Stomach smooth muscle (tissue), 2 donors: ENCODE measurements around the gene NR2F2.

Experiments
- H3K27ac ChIP-seq: one replicate; pipeline ENCODE4 v1.7.0; 2013; ENCODE audit warnings: mild to moderate bottlenecking, low read length, inconsistent platforms
- H3K27me3 ChIP-seq, 2 donors: one replicate each; pipeline ENCODE4 v1.7.0; 2013; ENCODE audit warnings: low read length in 2 of 2; ENCODE audit not compliant: insufficient read depth in 2 of 2, control insufficient read depth in 1 of 2
- H3K36me3 ChIP-seq, 2 donors: one replicate each; pipeline ENCODE4 v1.7.0; 2013; ENCODE audit warnings: low read length in 2 of 2; ENCODE audit not compliant: control insufficient read depth in 2 of 2, insufficient read depth in 2 of 2
- H3K4me1 ChIP-seq: one replicate; pipeline ENCODE4 v1.7.0; 2013; ENCODE audit warnings: low read length; ENCODE audit not compliant: control insufficient read depth, insufficient read depth
- H3K4me3 ChIP-seq, 2 donors: one replicate each; pipeline ENCODE4 v1.7.0; 2013; ENCODE audit warnings: low read length in 2 of 2
- H3K9ac ChIP-seq, 2 donors: one replicate each; pipeline ENCODE4 v1.7.0; 2013; ENCODE audit warnings: low read length in 2 of 2, mild to moderate bottlenecking in 1 of 2
- H3K9me3 ChIP-seq, 2 donors: one replicate each; pipeline ENCODE4 v1.7.0; 2013; ENCODE audit warnings: low read length in 2 of 2; ENCODE audit not compliant: control insufficient read depth in 2 of 2
- donor health status: healthy.
- donor health status: Pancreatic carcinoma.

The NR2F2 gene

DNA sequence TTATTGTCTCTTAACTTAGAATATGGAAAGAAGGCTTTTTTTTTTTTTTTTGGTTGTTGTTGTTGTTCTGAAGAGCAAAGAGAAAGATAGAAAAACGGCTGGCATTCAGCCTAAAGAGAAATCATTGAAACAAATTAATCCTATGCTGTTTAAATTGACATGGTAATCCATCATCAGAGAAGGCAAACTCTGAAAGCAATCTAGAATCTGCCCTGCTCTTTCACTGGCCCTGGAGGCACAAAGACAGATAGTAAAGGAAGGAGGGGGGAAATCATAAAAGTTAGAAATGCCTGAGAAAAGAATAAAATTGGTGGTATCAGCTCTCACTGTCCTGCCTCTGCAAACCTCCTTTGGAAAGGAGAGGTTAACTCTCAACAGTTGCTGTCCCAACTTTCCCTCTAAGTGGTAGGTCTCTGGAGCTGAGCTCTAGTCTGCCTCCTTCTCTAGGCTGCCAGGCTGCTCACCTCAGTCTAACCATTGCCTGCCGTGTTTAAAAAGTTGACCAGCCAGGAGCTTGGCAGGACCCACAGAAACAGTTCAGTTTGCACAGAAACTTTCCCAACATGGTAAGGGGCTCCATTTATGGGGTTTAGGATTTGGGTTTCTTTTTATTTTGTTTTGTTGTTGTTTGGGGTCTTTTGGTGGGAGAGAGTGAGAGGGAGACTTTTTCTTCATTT, 13.4 kb upstream of the NR2F2 start:
- Histone ChIP-seq H3K27me3 (no peaks in the 10 kb centered on the region), H3K9ac (peak overlapping the region; percentile 45 to 63)

DNA sequence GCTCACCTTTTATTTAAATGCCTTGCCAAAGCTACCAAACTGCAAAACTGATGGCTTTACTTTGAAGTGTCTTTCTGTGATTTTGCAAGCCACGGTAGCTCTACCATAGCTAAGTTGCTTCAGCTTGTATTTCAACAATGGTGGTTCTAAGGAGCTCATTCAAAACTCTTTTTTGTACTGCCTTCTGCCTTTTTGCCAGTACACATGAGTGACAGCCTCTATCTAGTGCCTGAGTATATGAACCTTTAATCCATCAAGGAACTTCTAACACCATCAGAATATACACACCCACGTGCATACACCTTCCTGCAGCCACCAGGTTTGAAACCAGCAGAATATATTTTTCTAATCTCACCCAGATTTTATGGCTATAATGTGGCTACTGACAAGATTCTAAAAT, 10.4 kb upstream of the NR2F2 start:
- Histone ChIP-seq H3K9ac (peak overlapping the region; percentile 42 to 55), H3K4me3 (peak overlapping the region; percentile 41 to 97), H3K4me1 (peaks cover 39% of the 10 kb centered on the region), H3K36me3 (no peaks in the 10 kb centered on the region), H3K27ac (peak overlapping the region; percentile 31), H3K9me3 (no peaks in the 10 kb centered on the region), H3K27me3 (no peaks in the 10 kb centered on the region)

More for the DNA sequence above, 13.4 kb upstream of the NR2F2 start:
- no peaks in the 10 kb centered on the region for H3K36me3 ChIP-seq
- peak overlapping the region; percentile 65 for H3K27ac ChIP-seq
- no peaks in the 10 kb centered on the region for H3K9me3 ChIP-seq
- H3K4me1 ChIP-seq = peaks cover 16% of the 10 kb centered on the region
- H3K4me3 ChIP-seq = peak overlapping the region; percentile 0 to 52

DNA sequence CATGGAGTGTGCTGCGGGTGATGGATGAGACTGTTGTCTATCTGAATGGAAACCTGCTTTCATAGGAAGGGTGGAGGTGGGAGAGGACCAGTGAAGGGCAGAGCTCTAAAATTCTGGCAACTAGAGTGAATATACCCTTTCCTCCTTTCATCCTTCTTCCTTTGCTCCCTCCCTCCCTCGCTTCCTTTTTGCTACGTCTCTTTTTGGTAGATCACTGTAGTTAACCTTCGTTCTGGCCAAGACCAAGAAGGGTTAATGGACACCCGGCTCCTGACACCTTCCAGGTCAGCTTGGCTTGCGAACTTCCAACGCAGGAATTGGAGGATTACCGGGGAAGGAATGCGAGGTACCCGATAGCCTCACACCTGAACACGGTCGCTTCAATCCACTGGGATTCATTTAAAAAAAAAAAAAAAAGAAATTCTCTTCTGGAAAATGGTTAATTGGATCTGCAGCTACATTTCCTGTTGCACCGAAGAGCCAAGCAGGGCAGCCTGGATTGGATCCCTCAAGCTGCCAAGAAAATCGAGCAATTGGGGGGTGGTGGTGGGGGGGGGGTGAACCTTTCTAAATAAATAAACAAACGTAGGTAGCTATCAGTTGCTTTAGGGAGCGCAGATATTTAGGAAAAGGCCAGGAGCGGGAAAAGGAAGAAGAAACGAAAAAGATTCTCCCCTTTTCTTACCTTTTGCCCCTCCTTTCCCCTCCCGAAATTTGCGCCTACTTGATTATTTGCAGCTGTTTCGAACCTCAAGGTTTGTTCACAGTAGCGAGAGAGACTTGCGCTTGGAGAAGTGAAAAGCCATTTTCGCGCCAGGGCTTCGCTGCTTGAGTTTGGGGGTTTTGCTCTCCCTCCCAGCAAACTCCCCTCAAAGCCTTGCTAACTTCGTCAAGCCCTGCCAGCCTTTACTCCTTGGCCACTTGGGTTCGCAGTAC, 9.5 kb upstream of the NR2F2 start:
- H3K27ac ChIP-seq = peak overlapping the region; percentile 98
- H3K4me1 ChIP-seq = peaks cover 38% of the 10 kb centered on the region
- H3K36me3 ChIP-seq = no peaks in the 10 kb centered on the region
- H3K27me3 ChIP-seq = no peaks in the 10 kb centered on the region
- no peaks in the 10 kb centered on the region for H3K9me3 ChIP-seq
- peak overlapping the region; percentile 92 for H3K9ac ChIP-seq
- peak overlapping the region; percentile 87 to 97 for H3K4me3 ChIP-seq

DNA sequence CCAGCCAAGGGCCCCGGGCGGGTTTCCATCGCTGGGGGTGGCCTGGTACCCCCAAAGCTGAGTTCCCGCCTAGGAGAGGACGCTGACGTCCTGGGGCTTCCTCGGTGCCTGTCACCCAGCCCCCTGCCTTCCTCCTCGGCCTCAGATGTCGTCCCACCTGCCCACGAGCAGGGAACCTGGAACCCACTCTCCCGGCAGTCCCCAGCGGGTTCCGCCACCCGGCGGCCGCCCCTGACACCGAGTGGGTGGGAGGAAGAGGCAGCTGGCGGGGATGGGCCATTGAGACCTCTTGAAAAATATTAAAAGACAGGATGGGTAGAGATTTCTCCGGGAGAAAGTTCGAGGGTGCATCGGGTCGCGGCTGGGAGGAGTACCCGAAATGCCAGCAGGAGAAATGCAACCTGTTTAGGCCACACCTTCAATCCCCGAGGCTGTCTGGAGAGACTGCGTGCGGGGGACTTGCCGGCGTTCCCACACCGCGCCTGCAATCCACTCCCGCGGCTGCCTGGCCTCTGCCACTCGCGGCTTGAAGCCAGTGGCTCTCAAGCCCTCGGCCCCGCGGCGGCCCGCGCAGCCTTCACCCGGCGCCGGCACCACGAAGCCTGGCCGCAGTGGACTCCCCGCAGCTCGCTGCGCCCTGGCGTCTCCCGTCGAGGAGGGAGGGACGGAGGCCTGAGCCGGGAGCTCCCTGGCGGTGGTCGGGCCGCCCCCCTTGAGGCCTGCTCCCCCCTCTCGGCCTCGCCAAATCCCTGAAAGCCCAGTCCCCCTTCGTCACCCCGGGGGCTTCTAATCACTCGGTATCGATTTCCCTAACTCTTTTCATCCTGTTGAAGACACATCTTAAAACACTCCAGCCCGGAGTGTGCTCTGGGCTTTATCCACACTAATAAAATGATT, 8.6 kb upstream of the NR2F2 start:
- Histone ChIP-seq H3K4me3 (peak overlapping the region; percentile 87 to 97), H3K9me3 (no peaks in the 10 kb centered on the region), H3K9ac (peak overlapping the region; percentile 92), H3K36me3 (no peaks in the 10 kb centered on the region), H3K4me1 (peaks cover 37% of the 10 kb centered on the region), H3K27ac (peak overlapping the region; percentile 98), H3K27me3 (no peaks in the 10 kb centered on the region)

DNA sequence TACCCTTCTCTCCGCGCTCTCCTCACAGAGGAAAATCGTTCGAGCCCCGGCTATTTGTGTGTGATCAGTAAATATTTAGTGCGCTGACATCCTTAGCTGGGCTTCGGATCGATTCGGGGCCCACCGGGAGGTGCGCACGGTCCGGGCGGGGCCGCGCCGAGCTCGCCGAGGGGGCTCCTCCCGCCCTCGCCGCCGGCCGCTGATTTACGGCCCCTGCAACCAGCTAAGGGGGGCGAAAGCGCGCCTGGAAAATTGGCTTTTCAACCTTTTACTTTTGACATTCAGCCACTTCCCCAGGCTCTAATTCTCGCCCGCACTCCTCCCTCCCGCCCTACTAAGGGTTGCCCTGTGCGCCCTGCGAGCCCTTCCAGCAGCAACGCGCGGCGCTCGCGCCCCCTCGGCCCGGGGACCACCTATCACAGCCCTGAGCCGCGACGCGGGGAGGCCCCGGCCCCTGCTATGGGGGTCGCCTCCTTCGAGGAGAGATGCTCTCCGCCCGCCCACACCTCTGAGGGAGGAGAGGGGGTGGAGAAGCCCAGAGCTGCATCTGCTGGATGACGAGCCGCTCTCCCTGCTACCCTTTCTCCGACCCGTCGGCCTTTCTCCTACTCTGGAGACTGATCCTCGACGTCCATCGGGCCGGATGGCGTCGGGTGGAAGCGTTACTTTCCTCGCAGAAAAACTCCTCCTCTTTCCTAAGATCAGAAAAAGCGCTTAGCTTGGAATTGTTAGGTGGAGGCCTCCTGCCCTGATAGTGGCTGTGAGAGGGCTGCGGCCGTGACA, 7.8 kb upstream of the NR2F2 start:
- peak overlapping the region; percentile 98 for H3K27ac ChIP-seq
- H3K27me3 ChIP-seq = no peaks in the 10 kb centered on the region
- no peaks in the 10 kb centered on the region for H3K36me3 ChIP-seq
- H3K4me1 ChIP-seq = peaks cover 37% of the 10 kb centered on the region
- H3K9me3 ChIP-seq = no peaks in the 10 kb centered on the region
- peak overlapping the region; percentile 87 to 97 for H3K4me3 ChIP-seq
- peak overlapping the region; percentile 92 for H3K9ac ChIP-seq

DNA sequence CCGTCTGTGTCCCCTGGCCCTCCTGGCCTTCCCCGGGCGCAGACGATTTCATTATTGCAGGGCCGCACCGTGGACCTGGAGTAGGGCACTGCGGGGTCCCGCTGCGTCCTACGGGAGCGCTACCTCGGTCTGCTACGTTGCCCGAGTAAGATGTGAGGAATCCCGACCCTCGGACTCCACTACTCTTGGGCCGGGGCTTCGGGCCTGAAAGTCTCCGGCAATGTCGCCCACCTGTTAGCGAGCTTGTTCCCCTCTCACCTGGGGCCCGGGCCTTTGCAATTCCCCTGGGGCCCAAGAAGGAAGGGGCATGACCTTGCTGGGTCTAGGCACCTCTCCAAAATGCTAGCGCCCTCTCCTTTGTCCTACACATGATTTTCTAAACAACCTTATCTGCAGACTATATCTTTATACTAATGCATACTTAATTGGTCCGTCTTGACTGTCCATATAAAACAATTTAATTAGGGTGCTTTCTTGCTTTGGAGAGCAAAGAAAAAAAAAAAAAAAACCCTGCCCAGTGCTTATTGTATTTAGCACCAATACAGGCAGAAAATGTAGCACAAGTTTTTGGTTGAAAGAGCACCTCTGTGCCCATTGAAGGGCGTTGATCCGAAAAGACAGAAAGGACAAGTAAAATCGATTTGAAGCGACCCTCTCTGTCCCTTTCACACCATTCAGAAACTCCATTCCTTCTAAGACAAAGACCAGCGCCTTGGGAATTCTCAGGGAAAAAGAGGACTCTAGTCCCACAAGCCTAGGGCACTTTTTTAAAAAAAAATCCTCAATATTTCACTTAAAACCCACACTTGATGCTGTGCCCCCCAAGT, 7.0 kb upstream of the NR2F2 start:
- Histone ChIP-seq H3K9ac (peak overlapping the region; percentile 92), H3K27me3 (no peaks in the 10 kb centered on the region)

DNA sequence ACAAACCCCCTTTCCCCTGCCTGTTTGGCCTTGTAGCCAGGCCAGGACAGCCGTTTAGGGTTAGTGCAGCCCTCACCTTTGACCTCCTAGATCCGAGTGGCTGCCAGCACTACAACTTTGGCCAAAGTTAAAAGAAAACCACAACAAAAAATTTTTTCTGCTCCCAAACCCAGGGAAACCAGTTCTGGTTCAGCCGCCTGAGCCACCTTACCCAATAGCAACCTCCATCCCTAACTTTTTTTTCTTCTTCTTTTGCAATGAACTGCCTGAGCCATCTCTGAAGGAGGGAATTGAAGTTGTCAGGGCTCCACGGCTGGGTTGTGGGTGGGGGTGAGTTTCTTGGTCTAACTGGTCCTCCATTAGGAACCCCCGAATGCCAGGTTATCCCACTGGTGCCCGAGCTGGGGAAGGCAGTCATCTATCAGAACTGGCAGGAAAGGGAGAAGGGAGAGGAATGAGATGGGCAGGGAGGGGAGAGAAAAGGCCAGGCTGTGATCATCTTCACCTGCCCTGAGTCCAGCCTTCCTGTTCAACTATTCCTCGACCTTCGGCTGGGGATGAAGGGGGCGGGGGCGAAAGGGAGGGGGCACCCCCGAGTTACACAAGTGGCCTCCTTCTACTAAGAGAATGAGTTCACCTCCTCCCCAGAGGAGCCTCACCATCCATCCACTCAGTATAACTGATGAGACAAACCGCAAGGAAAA, 6.2 kb upstream of the NR2F2 start:
- Histone ChIP-seq H3K27me3 (no peaks in the 10 kb centered on the region), H3K4me1 (peaks cover 37% of the 10 kb centered on the region), H3K9ac (peak overlapping the region; percentile 64 to 78), H3K27ac (peak overlapping the region; percentile 98), H3K9me3 (no peaks in the 10 kb centered on the region), H3K36me3 (no peaks in the 10 kb centered on the region), H3K4me3 (peak overlapping the region; percentile 94 to 97)

More for the DNA sequence above, 7.0 kb upstream of the NR2F2 start:
- peak overlapping the region; percentile 98 for H3K27ac ChIP-seq
- no peaks in the 10 kb centered on the region for H3K9me3 ChIP-seq
- peaks cover 37% of the 10 kb centered on the region for H3K4me1 ChIP-seq
- H3K36me3 ChIP-seq = no peaks in the 10 kb centered on the region
- H3K4me3 ChIP-seq = peak overlapping the region; percentile 94 to 97

DNA sequence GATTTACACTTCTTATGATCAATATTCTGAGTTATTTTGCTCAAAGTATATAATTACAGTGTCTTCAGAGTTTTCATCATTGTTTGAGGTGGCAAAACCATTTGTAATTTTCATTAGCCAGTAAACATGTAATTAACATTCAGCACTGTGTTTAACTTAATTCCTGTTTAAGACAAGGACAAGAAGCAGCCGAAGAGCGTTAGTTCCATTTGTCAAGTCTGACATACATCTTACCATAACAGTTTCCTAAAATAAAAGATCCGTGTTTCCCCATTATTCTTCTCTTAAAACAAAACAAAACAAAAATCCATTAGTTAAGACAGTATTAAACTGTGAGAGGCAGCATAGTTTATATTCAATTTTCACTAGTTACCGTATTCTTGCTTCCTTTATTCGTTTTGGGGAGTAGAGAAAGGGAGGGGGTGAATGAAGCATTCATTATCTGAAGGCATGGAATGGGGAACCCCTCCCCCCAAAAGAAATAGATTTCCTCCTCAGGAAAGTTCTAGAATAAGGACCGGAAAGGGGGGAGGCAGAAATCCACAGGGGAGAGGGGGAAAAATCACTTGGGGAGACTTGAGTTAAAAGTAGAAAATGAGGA, 5.5 kb upstream of the NR2F2 start:
- no peaks in the 10 kb centered on the region for H3K36me3 ChIP-seq
- H3K27me3 ChIP-seq = no peaks in the 10 kb centered on the region
- peak overlapping the region; percentile 98 for H3K27ac ChIP-seq
- peak overlapping the region; percentile 94 to 97 for H3K4me3 ChIP-seq
- peak overlapping the region; percentile 78 to 90 for H3K9ac ChIP-seq
- H3K4me1 ChIP-seq = peaks cover 37% of the 10 kb centered on the region
- H3K9me3 ChIP-seq = no peaks in the 10 kb centered on the region
